K562 (cell line): ENCODE measurements around the gene RBM22. TPM values are rescaled to one million over a fixed set of nuclear protein-coding genes. Genes with fewer than 3 reads are reported as not detected.
A peak's percentile ranks its signal among the peaks of the same experiment; 100 is the strongest.

Experiments used
- ATAC-seq: fragments of 200-7000 bp; cut with Tn5 transposase; 3 replicates; pipeline ENCODE4 v1.9.1; 2020; ENCODE audit warnings: moderate library complexity
- BruUV-seq: library from RNA; stranded (reverse); fragments of 400-500 nt; replicated peaks from 2 replicates; lab custom pipeline; 2021; lab: Mats Ljungman, UMichigan
- CTCF ChIA-PET: fragments of 300-600 bp; formaldehyde crosslinking; extraction: SDS; loops from one replicate; lab custom pipeline; 2021; ENCODE audit warnings: low intra/inter-chr PET ratio; lab: Yijun Ruan, JAX
- POLR2A ChIA-PET: fragments of 300-600, 350-650 bp; sonication (Branson Sonifier 250); formaldehyde crosslinking; extraction: SDS; loops from one replicate; lab custom pipeline; 2021; ENCODE audit warnings: antibody characterized with exemption, inconsistent platforms; lab: Yijun Ruan, JAX
- DNase-seq, 4 experiments: peaks; one replicate each; pipeline versions ENCODE4 v3.0.0 to v3.0.0-alpha.2; 2011 to 2018; ENCODE audit warnings: low spot score in 3 of 4, mixed read lengths in 3 of 4; ENCODE audit errors: extremely low read depth in 1 of 4
- FAIRE-seq: peaks from 2 replicates; lab custom pipeline; 2011; peaks lifted over from hg19 to GRCh38; lab: Jason Lieb, UNC
- H2AFZ ChIP-seq: 2 replicates; pipeline ENCODE4 v1.6.0; 2011; ENCODE audit warnings: low read depth, low read length, control low read depth, inconsistent platforms
- H3K27ac ChIP-seq: fragments of 200-600 bp; 3 replicates; pipeline ENCODE4 v1.8.0; 2011; ENCODE audit warnings: low read depth, mild to moderate bottlenecking, control low read depth, inconsistent platforms, low read length, moderate library complexity, mixed read lengths; ENCODE audit errors: extremely low read depth
- H3K27me3 ChIP-seq, 2 experiments: fragments of 300-600 bp in 1 of 2; 2 replicates in 1 of 2; 3 replicates in 1 of 2; pipeline versions ENCODE4 v1.6.0 to v1.8.0; 2011; ENCODE audit warnings: inconsistent platforms in 2 of 2, low read length in 2 of 2, mild to moderate bottlenecking in 1 of 2, mixed read lengths in 1 of 2, moderate library complexity in 1 of 2; ENCODE audit not compliant: control insufficient read depth in 2 of 2, insufficient read depth in 2 of 2
- H3K36me3 ChIP-seq: fragments of 300-600 bp; 3 replicates; pipeline ENCODE4 v1.8.0; 2011; ENCODE audit warnings: mild to moderate bottlenecking, low read length, inconsistent platforms; ENCODE audit not compliant: control insufficient read depth, insufficient read depth
- H3K4me1 ChIP-seq, 2 experiments: fragments of 200-600 bp in 1 of 2; replicated peaks in 1 of 2; 2 replicates in 1 of 2; 3 replicates in 1 of 2; pipeline versions ENCODE4 v1.5.1 to v1.8.0; 2011; ENCODE audit warnings: inconsistent platforms in 2 of 2, low read length in 2 of 2, mild to moderate bottlenecking in 1 of 2, mixed read lengths in 1 of 2, moderate library complexity in 1 of 2; ENCODE audit not compliant: control insufficient read depth in 2 of 2, insufficient read depth in 2 of 2
- H3K4me2 ChIP-seq: 2 replicates; pipeline ENCODE4 v1.6.1; 2011; ENCODE audit warnings: low read length, control low read depth, inconsistent platforms, mixed read lengths; ENCODE audit not compliant: insufficient read depth
- H3K4me3 ChIP-seq: fragments of 200-600 bp; sonication (generic), shearing (Covaris generic); 2 replicates; pipeline ENCODE4 v1.5.1; 2016; ENCODE audit warnings: control low read depth, inconsistent platforms
- H3K79me2 ChIP-seq: fragments of 200-600 bp; 3 replicates; pipeline ENCODE4 v1.8.0; 2011; ENCODE audit warnings: low read length, inconsistent platforms; ENCODE audit not compliant: control insufficient read depth, insufficient read depth
- H3K9ac ChIP-seq, 2 experiments: 2 replicates each; pipeline versions ENCODE4 v1.6.0 to v1.6.1; 2011; ENCODE audit warnings: low read depth in 2 of 2, low read length in 2 of 2, control low read depth in 1 of 2, inconsistent platforms in 1 of 2, mild to moderate bottlenecking in 1 of 2, mixed read lengths in 1 of 2; ENCODE audit not compliant: insufficient read depth in 1 of 2
- H3K9me1 ChIP-seq: one replicate; pipeline ENCODE4 v1.6.0; 2011; ENCODE audit warnings: inconsistent platforms, mild to moderate bottlenecking, low read length, moderate library complexity; ENCODE audit not compliant: control insufficient read depth, insufficient read depth
- H3K9me3 ChIP-seq: replicated peaks from 2 replicates; pipeline ENCODE4 v1.5.1; 2011; ENCODE audit warnings: low read depth, low read length, inconsistent platforms; ENCODE audit not compliant: control insufficient read depth, insufficient read depth
- H4K20me1 ChIP-seq: replicated peaks from 2 replicates; pipeline ENCODE4 v1.6.1; 2011; ENCODE audit warnings: low read length, inconsistent platforms, mixed read lengths; ENCODE audit not compliant: control insufficient read depth, insufficient read depth
- CREB5 ChIP-seq: fragments of 250-450 bp; sonication (Bioruptor Pico); IDR thresholded peaks from 2 replicates; pipeline ENCODE4 v1.5.0; 2020; ENCODE audit warnings: mild to moderate bottlenecking
- PRDM10 ChIP-seq: fragments of 450-650 bp; IDR thresholded peaks from 2 replicates; pipeline ENCODE4 v1.6.1; 2018; ENCODE audit not compliant: partially characterized antibody
- RNF219 ChIP-seq: fragments of 250-450 bp; sonication (Bioruptor Pico); IDR thresholded peaks from 2 replicates; pipeline ENCODE4 v1.5.0; 2022; ENCODE audit warnings: mild to moderate bottlenecking
- TFAP4 ChIP-seq: sonication (generic); formaldehyde crosslinking; IDR thresholded peaks from 2 replicates; pipeline ENCODE4 v1.8.0; 2022; ENCODE audit warnings: missing genetic modification reagents, mild to moderate bottlenecking, moderate library complexity, borderline replicate concordance
- ZKSCAN8 ChIP-seq: fragments of 200-800 bp; sonication (Bioruptor generic); IDR thresholded peaks from 2 replicates; pipeline ENCODE4 v1.6.1; 2016; ENCODE audit warnings: missing genetic modification characterization, missing compliant biosample characterization
- ZNF263 ChIP-seq: sonication (generic); formaldehyde crosslinking; IDR thresholded peaks from 2 replicates; pipeline ENCODE4 v1.8.0; 2022; ENCODE audit warnings: mild to moderate bottlenecking, missing genetic modification reagents, borderline replicate concordance
- ZNF316 ChIP-seq: fragments of 450-650 bp; IDR thresholded peaks from 2 replicates; pipeline ENCODE4 v1.6.1; 2016
- WGBS: fragments of 100-300 bp; shearing (Covaris generic); methylation state at CpG from one replicate; pipeline ENCODE4 v1.1.6; 2016; ENCODE audit warnings: low coverage, mixed read lengths; ENCODE audit not compliant: insufficient coverage; ENCODE audit errors: missing lambda C conversion rate; 5-methylcytosine and 5-hydroxymethylcytosine counted together
- in situ Hi-C: fragments of 300-500 bp; cut with MboI; formaldehyde crosslinking; loops from 4 replicates; pipeline ENCODE4 v1.15.0; 2018; ENCODE audit warnings: inconsistent platforms, mixed read lengths
- intact Hi-C: fragments of 100-400 bp; cut with micrococcal nuclease; formaldehyde crosslinking; loops from 2 replicates; pipeline ENCODE4 v1.14.2; 2022
- polyA plus RNA-seq, 8 experiments: library from polyadenylated mRNA; depleted of rRNA in 4 of 8; stranded (reverse) in 5 of 8; unstranded in 3 of 8; fragments of >200 nt; fragmentation: Nextera tagmentation in 2 of 8; fragmentation: Illumina TruSeq in 1 of 8; extraction: Ambion mirVana in 2 of 8; extraction: Trizol in 1 of 8; gene quantifications; 2 replicates each; pipeline versions ENCODE4 v1.2.1 to v1.2.3, GENCODE V29; 2011 to 2014; ENCODE audit warnings: inconsistent platforms in 1 of 8, missing spikeins in 1 of 8
- total RNA-seq, 7 experiments: library from RNA; depleted of rRNA in 6 of 7; stranded (reverse); fragments of >200 nt in 6 of 7; fragmentation: Illumina TruSeq in 2 of 7; extraction: Trizol in 2 of 7; gene quantifications; 2 replicates each; pipeline versions ENCODE4 v1.2.1 to v1.2.3, GENCODE V29; 2011 to 2021; ENCODE audit warnings: low replicate concordance in 1 of 7

The RBM22 gene
- total and polyA plus RNA-seq, 9 of the 15 experiments (the other 6 are each of a cell fraction or from before 2014, with no cell fraction given) = 31.3 to 82.2 (median 44.8) TPM

- TF ChIP-seq ZKSCAN8 = no peak
These were observed 52.4 kb downstream of the RBM22 start (continued) for GRCh38 chr5:150648294-150649107.

- Histone ChIP-seq H2AFZ (no peak overlapping the region), H3K4me3 (no peak overlapping the region), H3K9ac (0 out of 4 replicates have a peak overlapping the region, but pooled peaks of 1 of the 2 experiments have one; percentile 59), H3K4me1 (peaks cover 0 to 23% of the 10 kb centered on the region in 2 experiments; a peak in 2 of 5 replicates), H3K27me3 (peaks cover 33 to 61% of the 10 kb centered on the region in 2 experiments; a peak in 4 of 5 replicates), H4K20me1 (peaks cover 6% of the 10 kb centered on the region; the same call in 1 of the 2 replicates), H3K9me1 (no peaks in the 10 kb centered on the region), H3K9me3 (no peaks in the 10 kb centered on the region), H3K4me2 (no peak overlapping the region), H3K79me2 (no peaks in the 10 kb centered on the region), H3K27ac (no peak overlapping the region), H3K36me3 (no peaks in the 10 kb centered on the region)
- DNase-seq (no peak), ATAC-seq (peak; percentile 65), FAIRE-seq (no peak)
- CTCF ChIA-PET = interaction anchor here (1.2 kb wide), 1 partner anchor 86 kb away, joined by 3 read pairs; no protein-coding TSS in a partner anchor
- 5% methylated on average over 25 of the region's 25 CpGs for WGBS
- BruUV-seq = no TSS peak
- in situ Hi-C loops (no loop called here), intact Hi-C loops (no loop called here)
- POLR2A ChIA-PET = interaction anchor here (0.7 kb wide), 1 partner anchor 166 kb away, joined by 3 read pairs; no protein-coding TSS in a partner anchor
- TF ChIP-seq ZNF316 (peak; percentile 68), ZNF263 (peak; percentile 67), PRDM10 (peak; percentile 33), RNF219 (CRISPR knock-in tag) (no peak), CREB5 (CRISPR knock-in tag) (no peak), TFAP4 (CRISPR knock-in tag) (peak; percentile 30; the same call in 1 of the 2 replicates)
These were observed 53.3 kb downstream of the RBM22 start for GRCh38 chr5:150647275-150648251.
